LHCN-M2 (cell line): ENCODE data around the gene ACTN4. TPM values are rescaled to one million over a fixed set of nuclear protein-coding genes. Genes with fewer than 3 reads are reported as not detected.
A peak's percentile ranks its signal among the peaks of the same experiment; 100 is the strongest.

Source experiments
- DNase-seq: peaks from one replicate; pipeline ENCODE4 v3.0.0-alpha.2; 2012; ENCODE audit warnings: low read depth
- total RNA-seq: library from RNA; depleted of rRNA; stranded (reverse); fragments of >200 nt; gene quantifications from 2 replicates; pipeline ENCODE4 v1.2.3, GENCODE V29; 2014

ACTN4 gene
- total RNA-seq, 1 experiment from 2014 or later = 519 TPM

DNA sequence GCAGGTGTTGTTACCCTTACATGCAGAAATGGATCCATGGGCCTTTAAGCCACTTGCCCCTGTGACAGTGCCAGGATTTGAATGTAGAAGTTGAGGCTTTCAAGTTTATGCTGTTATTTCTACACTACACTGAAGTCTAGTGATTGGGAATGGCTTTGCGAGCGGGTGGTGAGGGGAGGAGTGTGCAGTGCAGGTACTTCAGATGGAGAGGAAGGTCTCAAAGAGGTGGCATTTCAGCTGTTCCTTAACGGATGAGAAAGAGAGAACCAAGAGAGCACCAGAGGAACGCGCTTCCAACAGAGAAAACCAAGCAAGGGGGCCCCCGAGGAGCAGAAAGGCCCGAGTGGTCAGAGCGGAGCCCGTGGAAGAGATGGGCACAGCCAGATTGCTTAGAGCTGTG is 13.3 kb downstream of the ACTN4 start:
- DNase-seq = no peak

- no peak for DNase-seq
Measured at GRCh38 chr19:38661136-38661535, 13.7 kb downstream of the ACTN4 start.

GRCh38 chr19:38661996-38662395 is 14.5 kb downstream of the ACTN4 start:
- no peak for DNase-seq

GRCh38 chr19:38662537-38663155 is 15.2 kb downstream of the ACTN4 start:
- DNase-seq = no peak

- DNase-seq = no peak
Measured at GRCh38 chr19:38663156-38663651, 15.8 kb downstream of the ACTN4 start.

DNA sequence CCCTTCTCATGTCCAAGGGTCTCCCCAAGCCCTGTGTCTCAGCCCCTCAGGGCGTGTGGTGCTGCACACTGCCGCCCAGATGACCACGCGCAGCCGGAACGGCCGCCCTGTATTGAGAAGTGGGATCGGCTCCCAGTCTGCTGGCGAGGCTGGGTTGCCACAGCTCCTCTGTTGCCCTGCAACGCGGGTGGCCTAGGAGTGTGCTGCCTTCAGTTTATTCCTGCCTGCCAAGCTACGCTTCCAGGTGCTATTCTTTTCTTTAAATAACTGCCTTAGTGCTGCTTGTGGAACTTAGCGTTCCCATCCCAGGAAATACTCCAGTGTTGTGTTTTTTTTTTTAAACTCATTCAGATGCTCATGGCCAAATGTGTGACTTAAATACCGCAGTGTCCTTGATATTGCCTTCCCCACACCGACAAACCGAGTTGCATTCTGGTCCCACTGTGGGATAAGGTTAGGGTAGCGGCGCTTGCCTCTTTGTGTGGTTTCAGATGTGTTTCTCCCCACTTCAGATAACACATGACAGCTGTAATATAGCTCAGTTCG is 16.6 kb downstream of the ACTN4 start:
- DNase-seq = no peak

DNA sequence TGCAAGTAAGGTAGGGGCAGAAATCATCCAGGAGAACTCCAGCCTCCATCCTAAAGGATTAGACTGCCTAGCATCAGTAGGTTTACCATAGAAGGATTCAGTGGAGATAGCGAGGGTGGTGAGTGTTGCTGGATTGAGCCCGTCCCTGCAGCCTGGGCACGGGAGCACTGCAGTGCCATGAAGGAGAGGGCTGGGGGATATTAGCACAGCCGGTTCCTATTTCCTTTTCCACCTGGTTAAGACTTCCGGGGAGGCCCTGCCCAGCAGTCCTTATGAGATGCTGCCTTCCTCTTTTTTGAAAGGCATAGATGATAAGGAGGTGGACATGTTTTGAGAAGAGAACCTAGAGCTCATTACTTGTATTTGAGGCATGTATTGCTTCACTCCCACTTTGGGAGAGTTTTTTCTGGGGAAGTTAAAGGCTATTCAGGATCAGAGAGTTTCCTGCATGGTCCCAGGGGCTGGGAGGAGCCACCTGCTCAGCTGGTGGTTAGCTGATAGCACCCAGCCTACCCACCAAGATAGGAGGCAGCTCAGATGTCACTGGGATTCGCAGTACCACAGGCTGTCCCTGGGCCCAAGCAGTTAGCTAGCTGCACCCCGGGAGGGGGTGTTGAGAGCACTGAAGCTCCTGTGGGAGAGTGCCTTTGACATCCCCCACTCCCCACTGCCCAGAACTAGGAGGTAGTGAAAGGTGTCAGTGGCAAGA is 17.2 kb downstream of the ACTN4 start:
- no peak for DNase-seq

- DNase-seq = no peak
Measured at GRCh38 chr19:38665219-38665931, 17.9 kb downstream of the ACTN4 start.

DNA sequence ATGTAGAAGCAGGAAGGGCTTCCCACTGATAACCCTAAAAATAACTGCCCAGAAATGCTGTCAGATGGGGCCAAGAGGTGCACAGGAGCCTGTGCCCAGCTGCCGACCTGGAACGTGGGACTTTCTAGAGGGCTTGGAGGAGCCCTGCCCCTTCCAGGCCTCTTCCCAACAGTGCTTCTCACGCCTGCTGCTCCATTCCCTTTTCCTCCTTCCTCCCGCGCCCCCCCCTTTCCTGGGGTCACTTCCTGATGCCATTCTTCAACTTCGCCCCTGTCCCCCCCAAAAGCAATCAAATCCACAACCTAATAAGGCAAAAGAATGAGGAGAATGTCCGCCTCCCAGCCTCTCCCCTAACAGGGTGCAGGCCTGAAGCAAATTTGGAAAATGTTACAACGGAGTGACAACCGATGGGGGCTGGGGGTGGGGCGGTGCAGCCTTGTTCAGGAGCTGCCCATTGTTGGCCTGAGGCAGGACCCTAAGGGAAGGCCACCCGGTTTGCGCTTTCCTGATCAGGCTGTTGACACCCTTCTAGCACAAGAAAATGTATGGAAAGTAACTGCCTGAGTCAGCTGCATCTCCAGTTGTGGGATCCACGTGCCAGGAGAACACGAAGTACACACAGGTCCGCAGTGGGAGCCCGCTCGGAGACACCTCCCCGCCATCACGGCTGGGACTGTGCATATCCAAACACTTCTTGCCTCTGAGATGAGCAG is 18.7 kb downstream of the ACTN4 start:
- DNase-seq = peak; percentile 77

DNA sequence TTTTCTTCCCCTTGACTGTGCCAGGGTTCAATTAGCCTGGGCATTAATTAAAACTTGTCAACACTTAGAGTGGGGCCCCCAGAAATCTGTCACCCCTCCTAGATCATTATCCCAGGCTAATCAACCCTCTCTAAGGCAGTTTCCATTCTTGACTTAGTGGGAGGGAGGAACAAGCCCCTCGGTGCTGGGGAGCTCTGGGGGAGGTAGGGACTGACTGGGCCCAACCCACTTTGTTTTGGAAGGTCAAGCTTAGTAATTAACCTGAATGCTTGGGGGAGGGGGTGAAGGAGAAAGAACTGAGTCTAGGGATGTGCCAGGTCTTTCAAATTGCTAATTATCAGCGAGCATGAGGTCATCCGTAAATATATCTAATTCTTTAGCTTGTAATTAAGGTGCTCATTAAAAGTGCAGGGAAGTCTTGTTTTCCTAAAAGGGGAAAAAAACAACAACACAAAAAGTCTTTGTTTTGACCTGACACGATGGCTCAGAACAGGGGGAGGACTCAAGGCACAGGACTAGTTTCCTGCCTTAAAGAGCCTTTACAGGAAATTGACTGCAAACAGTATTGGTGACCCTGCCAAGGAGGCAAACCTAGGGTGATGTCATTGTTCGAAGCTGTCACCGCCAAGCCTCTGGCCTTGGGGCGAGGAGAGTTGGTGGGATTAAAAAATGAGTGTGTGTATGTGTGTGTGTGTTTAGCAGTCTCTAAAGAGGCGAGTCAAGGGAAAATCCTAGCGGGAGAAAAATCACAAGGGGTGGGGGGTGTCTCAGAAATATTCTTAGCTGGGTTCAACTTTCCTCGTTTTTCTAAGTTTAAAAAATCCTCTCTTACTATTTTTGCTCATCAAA is 19.4 kb downstream of the ACTN4 start:
- DNase-seq = peak; percentile 73

DNA sequence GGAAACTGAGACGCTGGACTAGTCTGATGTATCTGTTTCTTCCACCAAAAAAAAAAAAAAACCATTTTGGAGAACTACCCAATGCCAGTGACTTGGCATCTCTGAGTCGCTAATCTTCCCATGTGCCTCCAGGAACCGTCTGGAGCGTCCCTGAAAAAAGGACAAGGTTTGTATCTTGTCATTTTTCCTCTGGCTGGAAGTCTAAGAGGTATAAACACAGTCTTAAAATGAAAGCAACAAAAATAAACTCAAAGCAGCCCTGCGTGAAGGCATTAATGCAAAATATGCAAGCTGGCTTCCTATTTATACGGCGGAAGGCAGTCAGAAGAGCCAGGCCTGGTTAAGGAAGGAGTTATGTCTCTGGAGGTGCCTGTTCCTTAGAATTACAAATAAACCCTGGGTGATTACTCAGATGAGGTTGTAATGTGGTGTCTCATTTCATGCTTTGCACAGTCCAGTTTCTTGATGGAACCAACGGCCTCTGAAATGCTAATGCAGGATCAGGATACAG is 20.3 kb downstream of the ACTN4 start:
- DNase-seq = peak; percentile 77

DNA sequence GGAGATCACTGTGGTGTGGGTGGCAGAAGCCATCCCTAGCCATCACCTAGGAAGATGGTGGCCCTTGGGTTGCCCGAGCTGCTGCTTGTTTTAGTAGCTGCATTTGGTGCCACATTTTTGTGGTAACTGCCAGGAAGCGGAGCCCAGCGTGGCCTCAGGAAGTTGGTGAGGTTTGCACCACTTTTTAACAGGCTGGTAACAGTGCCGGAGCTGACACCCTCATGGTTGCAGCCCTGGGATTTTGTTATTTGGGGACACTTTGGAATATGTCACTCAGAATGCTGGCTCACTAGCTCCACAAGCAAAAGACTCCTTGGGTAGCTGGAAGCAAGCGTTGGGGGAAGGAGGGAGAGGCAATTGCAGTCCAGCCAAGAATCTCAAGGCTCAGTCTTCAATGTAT is 22.1 kb downstream of the ACTN4 start:
- no peak for DNase-seq

GRCh38 chr19:38670921-38671398 is 23.5 kb downstream of the ACTN4 start:
- DNase-seq = peak; percentile 59

DNA sequence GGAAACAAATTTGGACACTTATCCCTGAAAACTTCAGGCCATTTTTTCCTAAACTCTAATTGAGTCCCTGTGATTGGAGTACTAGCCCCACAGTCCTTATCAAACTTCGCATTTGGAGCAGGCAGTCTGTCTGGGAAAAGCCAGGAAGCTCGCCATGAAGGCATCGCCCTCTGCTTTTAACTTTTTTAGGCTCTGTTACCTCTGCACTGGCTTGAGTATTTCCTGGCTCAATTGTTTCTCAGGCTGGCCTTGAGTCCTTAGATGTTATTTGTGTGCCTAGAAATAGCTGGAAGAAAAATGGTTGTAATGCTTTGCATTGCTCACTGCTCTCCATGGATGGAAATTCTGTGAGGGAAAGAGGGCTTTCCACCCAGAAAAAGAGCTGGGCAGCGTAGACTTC is 24.2 kb downstream of the ACTN4 start:
- DNase-seq = no peak

- DNase-seq = no peak
Measured at GRCh38 chr19:38673030-38673429, 25.6 kb downstream of the ACTN4 start.

DNA sequence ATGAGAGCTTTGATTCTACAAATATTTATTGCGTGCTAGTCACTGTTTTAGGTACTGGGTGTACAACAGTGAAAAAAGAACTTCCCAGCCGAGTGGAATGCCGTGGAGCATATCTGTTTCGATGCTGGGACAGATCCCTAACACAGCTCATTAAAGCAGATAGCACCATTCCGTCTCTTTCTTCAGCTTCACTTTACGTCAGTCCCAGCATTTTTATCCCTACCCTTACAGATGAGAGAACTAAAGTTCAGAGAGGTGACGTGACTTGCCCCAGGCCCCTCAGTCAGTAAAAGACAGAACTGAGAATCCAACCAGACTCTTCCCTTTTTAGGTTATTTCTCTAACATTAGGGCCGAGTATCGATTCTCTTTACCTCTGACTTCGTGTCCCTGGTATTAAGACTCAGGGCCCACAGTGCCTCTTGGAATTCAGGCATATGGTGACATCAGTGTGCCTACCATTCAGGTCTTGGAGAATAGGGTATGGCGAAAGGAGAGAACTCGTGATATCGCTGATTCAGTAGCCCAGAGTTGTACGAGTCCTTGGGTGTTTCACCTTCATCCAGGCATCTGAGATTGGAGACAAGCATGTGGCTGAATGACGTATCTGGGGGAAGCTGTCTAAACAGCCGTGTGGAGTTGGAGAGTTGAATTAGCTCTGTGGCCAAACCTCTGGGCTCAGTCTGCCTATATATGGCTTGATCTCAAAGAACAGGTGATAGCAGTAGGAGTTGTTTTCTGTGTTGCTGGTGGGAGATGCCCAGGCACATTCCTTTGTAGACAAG is 27.1 kb downstream of the ACTN4 start:
- DNase-seq = peak; percentile 98

- no peak for DNase-seq
Measured at GRCh38 chr19:38675611-38676010, 28.2 kb downstream of the ACTN4 start.

DNA sequence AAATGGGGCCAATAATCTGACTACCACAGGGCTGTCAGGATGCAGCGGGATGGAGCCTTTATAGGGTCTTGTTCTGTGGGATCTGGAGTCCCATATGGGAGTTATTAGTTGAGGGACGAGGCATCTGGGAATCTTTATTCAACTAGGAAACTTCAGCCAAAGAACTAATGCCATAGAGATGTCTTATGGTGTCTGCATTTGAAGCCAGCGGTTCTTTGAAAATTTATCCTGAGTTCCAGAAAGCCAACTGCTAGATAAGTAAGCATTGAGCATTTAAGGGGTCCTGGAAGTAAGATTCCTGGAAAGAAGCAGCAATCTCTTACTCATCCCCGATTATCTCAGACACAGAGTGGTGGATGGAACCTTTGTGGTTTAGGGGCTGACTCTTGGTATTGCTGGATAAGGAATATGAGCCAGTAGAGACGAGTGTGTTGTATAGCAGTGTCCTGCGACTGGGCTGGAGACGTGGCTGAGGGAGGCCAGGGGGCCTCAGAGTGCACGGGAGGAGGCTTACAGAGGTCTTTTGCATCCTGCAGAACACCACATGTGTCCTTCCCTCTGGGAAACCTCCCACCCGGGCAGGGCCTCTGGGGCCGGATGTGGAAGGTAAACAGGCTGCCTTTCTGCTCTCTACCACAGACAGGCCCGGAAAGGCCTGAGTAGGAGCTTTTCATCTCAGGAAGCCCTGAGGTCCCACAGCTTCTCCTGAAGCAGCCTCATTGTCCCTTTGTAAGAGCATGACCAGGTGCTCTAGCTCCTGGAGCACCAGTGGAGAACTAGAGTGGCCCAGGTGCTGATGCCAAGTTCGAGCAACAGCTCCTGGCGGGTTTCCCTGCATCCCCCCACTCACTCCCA is 28.8 kb downstream of the ACTN4 start:
- DNase-seq = peak; percentile 75
